ENCODE measurements around the gene MAST1.
"Not testable (repeated sequence)": the region's sequence is repeated elsewhere in the genome, so short reads cannot be mapped to it uniquely, and the experiment has no call there.

MAST1 gene

GRCh38 chr19:12801466-12802266, 36.6 kb upstream of the MAST1 start, which contains the start of the genes PRDX2 and THSD8:
PRDX2 (minus strand) TSS chr19:12801800; CDS start chr19:12801261, 539 bp downstream.
THSD8 (plus strand) TSS chr19:12802069; CDS start chr19:12802072, 3 bp downstream.
- peak; percentile 81 for DNase-seq

GRCh38 chr19:12802267-12803106, 35.8 kb upstream of the MAST1 start:
- DNase-seq, result no peak

DNA sequence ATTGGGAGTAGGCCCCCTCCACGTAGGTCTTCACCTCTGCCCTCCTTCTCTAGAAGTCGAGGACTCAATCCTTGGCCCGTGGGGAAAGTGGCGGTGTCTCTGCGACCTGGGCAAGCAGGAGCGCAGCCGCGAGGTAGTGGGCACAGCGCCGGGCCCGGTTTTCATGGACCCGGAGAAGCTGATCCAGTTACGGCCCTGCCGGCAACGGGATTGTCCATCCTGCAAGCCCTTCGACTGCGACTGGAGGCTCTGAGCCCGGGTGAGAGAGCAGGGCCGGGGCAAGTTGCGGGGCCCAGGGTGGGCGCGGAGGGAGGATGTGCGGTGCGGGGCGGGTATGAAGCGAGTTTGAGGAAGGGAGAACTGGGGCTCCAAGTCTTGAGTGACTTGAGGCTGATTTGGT, 34.3 kb upstream of the MAST1 start:
- no peak for DNase-seq

GRCh38 chr19:12806242-12807081, 31.9 kb upstream of the MAST1 start, which contains the start of gene RNASEH2A:
RNASEH2A (plus strand) TSS chr19:12806584; CDS start chr19:12806674, 90 bp downstream.
- peak; percentile 89 for DNase-seq

- no peak for DNase-seq
Observed at GRCh38 chr19:12815088-12815487, 23.2 kb upstream of the MAST1 start.

- not testable (repeated sequence) for DNase-seq
Observed at GRCh38 chr19:12817188-12817587, 21.1 kb upstream of the MAST1 start.

DNA sequence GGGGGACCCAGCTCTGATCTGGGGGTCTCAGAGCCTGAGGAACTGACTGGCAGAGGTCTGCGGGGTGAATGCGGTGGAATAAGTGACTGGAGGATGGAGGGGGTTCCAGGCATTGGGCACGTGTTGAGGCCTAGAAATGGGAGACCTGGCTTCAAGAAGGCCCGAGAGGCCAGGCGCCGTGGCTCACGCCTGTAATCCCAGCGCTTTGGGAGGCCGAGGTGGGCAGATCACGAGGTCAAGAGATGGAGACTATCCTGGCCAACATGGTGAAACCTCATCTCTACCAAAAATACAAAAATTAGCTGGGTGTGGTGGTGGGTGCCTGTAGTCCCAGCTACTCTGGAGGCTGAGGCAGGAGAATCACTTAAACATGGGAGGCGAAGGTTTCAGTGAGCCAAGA, 20.5 kb upstream of the MAST1 start:
- DNase-seq, result not testable (repeated sequence)

GRCh38 chr19:12821761-12822160, 16.6 kb upstream of the MAST1 start:
- no peak for DNase-seq

DNA sequence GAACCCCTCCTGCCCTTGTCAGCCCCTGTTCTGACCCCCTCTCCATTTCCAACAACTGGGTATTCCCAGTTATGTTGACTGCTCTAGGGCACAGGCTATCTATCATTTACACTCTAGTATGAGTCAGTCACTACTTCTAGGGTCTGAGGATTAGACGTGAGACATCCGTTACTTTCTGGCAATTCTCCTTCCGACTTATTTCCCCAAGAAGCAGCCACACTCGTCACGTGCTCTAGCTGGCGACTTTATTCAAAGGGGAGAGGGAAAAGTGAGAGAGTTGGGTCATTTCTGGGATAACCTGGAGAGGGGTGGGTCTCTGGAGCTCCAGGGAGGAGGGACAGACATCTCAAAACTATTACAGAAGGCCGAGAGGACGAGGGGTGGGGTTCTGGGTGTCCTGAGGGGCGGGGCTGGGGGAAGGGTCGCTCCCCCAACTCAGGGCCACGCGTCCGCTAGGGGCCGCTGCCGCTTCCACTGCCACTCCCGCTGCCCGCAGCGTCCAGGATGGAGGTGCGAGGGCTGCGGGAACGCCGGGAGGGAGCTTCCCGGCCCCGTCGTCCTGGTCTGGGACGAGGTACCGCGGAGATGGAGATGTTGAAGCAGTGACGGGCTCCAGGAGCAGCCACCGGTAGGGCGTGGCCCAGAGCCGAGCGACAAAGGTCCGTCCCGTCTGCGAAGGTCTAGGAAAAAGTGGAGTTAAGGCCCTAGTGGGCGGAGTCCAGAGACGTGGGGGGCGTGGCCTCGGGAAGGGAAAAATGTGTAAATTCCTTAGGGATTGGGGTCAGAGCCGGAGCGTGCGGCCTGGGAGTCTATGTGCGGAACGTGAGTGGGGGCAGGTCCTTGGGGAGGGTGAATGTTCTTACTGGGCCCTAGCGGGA, 12.8 kb upstream of the MAST1 start:
- no peak for DNase-seq

DNA sequence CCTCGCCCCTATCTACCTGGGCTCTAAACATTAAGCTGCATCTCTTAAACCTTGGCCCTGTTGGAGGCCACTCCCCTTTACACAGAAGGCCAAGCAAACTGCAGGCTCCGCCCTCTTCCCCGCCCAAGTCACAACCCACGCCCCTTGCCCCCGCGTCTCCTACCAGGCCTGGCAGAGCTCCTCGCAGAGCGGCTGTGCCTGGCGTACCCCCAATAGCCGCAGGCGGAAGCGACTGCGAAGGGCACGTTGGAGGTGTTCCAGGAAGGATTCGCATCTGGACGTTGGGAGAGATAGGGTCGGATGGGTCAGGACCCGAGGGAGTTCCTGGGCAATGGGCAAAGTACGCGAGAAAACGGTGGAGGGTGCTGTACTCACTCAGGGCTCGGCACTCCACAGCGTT, 9.8 kb upstream of the MAST1 start:
- DNase-seq, result no peak

DNA sequence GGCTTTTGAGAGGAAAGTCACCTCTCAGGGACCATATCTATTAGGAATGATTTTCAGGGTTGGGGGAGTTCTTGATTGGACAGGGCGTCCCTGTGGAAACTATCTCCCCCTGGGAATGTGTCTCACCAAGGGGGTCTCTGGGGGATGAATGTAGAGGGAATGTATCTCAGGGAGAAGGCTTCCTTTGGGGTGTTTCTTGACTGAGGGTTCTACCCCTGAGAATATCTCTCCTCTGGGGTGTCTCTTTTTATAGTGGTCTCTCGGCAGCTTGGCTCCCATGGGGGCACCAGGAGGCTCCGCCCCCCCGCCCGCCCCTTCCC, 4.9 kb upstream of the MAST1 start:
- no peak for DNase-seq

DNA sequence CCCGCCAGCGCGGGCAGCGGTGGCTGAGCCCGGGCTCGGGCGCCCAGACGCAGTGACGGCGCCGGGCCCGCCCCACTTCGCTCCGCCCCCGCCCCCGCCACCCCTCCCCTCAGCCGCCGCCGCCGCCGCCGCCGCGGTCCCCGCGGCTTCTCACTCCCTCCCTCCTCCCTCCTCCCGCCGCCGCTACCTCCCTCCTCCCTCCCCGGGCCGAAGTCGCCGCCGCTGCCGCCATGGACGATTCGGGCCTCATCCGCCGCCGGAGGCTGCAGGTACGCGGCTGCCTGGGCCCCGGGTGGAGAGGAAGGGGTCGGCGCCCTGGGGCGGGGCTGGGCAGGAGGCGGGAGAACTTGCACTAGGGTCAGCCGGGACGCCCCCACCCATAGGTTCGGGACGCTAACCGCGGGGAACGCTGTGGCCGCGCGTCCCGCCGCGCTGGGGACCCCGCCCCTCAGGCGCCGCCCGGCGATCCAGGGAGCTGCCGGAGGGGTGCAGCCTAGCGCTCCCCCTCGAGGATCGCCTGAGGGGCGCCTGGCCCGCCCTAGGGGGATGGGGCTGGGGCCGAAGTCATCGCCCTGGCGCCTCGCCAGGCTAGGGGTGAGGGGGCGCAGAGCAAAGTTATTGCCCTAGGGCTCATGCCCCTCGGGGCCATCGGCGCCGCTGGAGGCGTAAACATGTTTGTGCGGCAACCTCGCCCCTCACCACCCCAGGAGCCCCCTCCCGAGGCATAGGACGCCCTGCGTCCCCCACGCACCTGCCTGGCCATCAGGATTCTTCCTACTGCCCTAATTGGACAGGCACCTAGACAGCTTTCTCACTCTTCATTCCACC, 4.4 kb upstream of the MAST1 start:
- DNase-seq, result no peak

GRCh38 chr19:12834566-12834943, 3.8 kb upstream of the MAST1 start, which contains the start of gene RTBDN:
RTBDN (minus strand) TSS chr19:12834579; CDS start chr19:12829979, 4,600 bp downstream.
- no peak for DNase-seq

DNA sequence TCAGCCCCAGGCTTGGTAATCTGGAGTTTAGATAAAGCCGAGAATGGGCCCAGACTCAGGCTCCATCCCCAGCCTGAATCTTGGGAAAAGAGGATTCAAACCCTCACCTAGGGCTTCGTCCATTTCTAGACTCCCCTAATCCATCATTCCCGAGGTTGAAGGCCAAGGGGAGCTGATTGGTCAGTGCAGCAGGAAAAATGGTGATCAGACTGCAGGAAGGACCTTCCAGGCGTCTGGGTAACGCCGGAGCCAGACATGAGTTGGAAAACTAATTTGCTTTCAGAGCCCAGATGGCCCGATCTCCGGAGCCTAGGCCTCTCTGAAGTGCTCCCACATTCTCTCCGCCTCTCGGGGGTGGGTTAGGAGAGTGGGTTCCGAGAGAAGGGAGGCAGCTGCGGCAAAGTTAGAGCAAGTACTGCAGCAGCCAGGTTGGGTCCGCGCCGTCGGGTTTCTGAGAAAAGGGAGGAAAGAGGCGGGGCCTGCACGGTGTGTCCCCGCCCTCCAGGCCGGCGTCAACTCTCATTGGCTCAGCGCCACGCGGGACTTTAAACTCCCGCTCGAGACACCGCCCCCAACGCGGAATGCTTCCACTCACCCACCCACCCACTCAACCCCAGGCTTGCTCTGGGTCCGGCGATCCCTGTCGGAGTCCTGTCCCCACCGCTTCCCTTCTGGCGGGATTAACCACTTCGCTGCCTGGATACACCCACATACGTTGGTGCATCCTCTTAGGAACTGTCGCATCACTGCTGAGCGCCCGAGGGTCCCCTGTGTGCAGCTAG, 3.1 kb upstream of the MAST1 start:
- no peak for DNase-seq

GRCh38 chr19:12836529-12836863, 1.8 kb upstream of the MAST1 start:
- no peak for DNase-seq

DNA sequence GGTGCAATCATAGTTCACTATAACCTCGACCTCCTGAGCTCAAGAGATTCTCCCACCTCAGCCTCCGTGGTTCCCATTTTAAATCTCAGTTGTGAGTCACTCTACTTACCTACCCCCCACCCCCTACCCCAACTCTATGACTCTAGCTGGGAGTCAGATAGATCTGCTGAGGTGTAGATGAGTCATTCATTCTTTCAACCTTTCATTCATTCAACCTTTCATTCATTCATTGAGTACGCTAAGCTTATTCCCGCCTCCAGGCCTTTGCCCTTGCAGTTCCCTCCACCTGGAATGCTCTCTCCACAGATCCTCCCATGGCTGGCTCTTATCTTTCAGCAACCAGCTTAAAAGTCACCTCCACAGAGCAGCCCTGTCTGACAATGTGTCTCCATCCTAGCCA, 1.1 kb upstream of the MAST1 start:
- DNase-seq, result no peak

GRCh38 chr19:12838886-12839756, 806 bp downstream of the MAST1 start:
- DNase-seq, result no peak

GRCh38 chr19:12840091-12841079, 2.1 kb downstream of the MAST1 start:
- DNase-seq, result no peak

All from left hindlimb (tissue), 1 donor.